Nephron progenitor cell (in vitro differentiated cells): ENCODE results near the gene RPS6KB2.

Experiments
- DNase-seq: peaks from one replicate; pipeline ENCODE4 v3.0.0; 2021
- H3K27ac Mint-ChIP-seq: 2 replicates; pipeline ENCODE4 v1.8.0; 2021; ENCODE audit warnings: mild to moderate bottlenecking, moderate library complexity, mixed read lengths
- H3K27me3 Mint-ChIP-seq: 2 replicates; pipeline ENCODE4 v1.8.0; 2021; ENCODE audit warnings: mild to moderate bottlenecking, low read depth, mixed read lengths; ENCODE audit not compliant: poor library complexity
- H3K36me3 Mint-ChIP-seq: 2 replicates; pipeline ENCODE4 v1.8.0; 2021; ENCODE audit warnings: low read depth, mixed read lengths
- H3K4me1 Mint-ChIP-seq: 2 replicates; pipeline ENCODE4 v1.8.0; 2021; ENCODE audit warnings: mixed read lengths
- H3K4me3 Mint-ChIP-seq: 2 replicates; pipeline ENCODE4 v1.8.0; 2021; ENCODE audit warnings: mild to moderate bottlenecking, moderate library complexity, mixed read lengths
- H3K9me3 Mint-ChIP-seq: 2 replicates; pipeline ENCODE4 v1.8.0; 2021; ENCODE audit warnings: mild to moderate bottlenecking, moderate library complexity, mixed read lengths
- TF ChIP-seq, protein P1 (sequence below): fragments of 200-600 bp; sonication (generic); IDR thresholded peaks from 2 replicates; pipeline ENCODE4 v1.5.0; 2021; ENCODE audit warnings: antibody characterized with exemption

The RPS6KB2 gene

DNA sequence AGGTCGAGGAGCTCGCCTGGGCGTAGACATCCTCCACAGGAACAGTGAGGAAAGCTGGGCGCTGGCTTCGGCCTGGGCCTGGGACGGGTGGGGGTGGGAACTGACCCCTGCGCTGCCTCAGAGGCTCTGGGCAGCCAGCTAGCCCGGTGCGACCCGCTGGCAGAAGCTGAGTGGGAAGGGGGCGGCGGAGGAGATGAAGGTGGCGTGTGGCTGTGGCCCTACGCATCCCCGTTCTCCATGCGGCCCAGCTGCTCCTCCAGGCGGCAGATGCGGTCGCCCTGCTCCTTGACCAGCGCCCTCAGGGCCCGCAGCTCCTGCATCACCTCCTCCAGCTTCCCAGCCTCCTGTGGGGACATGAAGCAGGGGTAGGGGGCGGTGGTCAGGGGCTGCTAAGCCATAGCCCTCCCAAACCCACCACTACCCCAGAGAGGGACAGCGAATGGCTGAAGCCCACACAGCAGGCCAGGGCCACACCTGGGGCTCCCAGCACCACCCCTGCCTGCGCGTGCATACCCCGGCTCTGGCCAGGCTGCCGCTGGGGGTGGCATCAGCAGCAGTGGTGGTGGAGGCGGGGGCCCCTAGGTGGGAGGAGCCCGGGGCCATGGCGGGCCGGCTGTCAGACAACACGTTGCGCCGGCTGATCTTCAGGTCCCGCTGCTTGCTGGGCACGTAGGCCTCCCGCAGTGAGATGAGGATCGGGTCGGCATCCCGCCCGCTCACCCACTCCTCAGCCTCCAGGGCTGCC lies 10.0 kb downstream of the RPS6KB2 start:
- Mint-ChIP-seq H3K9me3 (no peaks in the 10 kb centered on the region), H3K4me1 (peaks cover 15% of the 10 kb centered on the region), H3K27ac (no peak overlapping the region), H3K4me3 (no peak overlapping the region), H3K27me3 (no peaks in the 10 kb centered on the region), H3K36me3 (peaks cover 5% of the 10 kb centered on the region)
- no peak for DNase-seq
- TF ChIP-seq, protein P1, sequence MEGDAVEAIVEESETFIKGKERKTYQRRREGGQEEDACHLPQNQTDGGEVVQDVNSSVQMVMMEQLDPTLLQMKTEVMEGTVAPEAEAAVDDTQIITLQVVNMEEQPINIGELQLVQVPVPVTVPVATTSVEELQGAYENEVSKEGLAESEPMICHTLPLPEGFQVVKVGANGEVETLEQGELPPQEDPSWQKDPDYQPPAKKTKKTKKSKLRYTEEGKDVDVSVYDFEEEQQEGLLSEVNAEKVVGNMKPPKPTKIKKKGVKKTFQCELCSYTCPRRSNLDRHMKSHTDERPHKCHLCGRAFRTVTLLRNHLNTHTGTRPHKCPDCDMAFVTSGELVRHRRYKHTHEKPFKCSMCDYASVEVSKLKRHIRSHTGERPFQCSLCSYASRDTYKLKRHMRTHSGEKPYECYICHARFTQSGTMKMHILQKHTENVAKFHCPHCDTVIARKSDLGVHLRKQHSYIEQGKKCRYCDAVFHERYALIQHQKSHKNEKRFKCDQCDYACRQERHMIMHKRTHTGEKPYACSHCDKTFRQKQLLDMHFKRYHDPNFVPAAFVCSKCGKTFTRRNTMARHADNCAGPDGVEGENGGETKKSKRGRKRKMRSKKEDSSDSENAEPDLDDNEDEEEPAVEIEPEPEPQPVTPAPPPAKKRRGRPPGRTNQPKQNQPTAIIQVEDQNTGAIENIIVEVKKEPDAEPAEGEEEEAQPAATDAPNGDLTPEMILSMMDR, result no peak

DNA sequence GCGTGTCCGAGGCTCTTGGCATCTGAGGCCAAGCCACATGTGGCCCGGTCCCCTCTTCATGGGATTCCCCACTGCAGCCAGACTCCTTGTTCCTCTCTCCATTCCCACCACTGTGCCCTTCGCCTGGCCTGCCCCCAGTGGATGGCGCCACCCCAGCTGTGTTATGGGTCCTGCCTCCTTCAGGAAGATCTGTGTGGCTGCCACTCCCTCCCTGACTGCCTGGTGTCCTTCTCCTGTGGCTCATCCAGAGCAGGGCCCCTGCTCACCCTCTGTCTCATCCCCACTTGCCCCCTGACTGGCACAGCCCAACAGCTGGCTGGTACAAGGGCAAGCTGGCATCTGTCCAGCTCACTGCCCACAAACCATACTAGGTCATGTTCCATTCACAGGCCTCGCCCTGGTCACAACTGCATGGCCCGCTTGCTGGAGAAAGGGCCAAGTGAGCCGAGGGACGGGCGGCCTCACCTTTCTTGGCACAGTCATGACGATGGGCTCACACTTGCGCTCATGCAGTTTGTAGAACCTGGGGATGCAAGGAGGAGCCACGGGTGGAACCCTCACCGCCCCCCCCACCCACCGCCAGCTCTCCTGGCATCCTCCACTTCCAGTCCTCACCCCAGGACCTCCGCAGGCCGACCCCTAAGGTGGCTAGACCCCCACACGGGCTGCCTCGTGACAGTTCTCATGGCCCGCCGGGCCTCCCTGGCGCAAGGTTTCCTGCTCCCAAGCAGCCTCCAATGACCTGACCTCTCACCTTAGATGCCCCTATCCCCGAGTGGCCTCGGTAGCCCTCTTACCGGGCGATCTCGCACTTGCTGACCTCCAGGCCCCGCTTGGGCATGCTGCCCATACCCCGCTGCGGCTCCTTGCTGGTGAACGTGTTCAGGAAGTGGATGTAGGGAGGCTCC lies 11.3 kb downstream of the RPS6KB2 start:
- Mint-ChIP-seq H3K4me3 (no peak overlapping the region), H3K9me3 (no peaks in the 10 kb centered on the region), H3K27me3 (no peaks in the 10 kb centered on the region), H3K36me3 (peaks cover 5% of the 10 kb centered on the region), H3K27ac (peak overlapping the region; percentile 84), H3K4me1 (peaks cover 15% of the 10 kb centered on the region)
- TF ChIP-seq, protein P1, result no peak
- DNase-seq, result no peak

DNA sequence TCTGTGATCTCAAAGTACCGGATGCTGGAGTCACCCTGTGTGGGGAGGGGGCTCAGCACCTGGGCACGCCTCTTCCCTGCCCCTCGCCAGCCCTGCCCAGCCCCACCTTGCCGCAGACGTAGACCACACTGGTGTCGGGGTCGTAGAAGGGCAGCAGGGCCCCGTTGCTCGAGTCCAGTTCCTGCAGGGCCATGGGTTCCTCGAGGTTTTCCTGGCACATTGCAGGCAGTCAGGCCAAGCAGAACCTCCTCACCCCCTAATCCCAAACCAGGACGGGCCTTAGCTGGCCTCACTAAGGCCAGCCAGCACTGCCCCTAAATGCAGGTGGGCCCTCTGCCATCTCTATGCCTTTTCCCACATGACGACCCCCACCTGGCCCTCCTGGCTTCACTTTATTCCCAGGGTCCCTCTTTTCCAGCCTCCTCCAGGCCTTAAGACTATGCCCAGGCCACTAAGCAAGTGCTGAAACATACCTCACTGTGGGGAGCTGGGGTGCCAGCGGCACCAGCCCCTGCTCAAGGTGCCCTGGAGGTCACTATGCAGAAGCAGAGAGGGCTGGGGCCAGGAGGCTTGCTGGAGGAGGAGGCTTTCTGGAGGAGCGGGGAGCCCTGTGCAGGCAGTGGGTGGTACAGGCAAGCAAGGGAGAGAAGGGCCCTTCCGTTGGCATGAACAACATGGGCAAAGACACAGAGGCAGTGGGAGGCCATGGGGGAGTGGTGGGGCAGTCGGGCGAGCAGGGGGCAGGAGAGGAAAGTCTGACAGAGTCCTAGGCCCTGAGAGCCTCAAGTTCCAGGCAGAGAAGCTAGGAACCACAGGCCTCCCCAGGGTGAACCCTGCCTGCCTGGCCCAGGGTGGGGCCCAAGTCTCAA lies 12.2 kb downstream of the RPS6KB2 start:
- peaks cover 24% of the 10 kb centered on the region for H3K4me1 Mint-ChIP-seq
- H3K4me3 Mint-ChIP-seq, result peak overlapping the region; percentile 52
- peak overlapping the region; percentile 39 for H3K27ac Mint-ChIP-seq
- TF ChIP-seq, protein P1, result no peak
- peaks cover 5% of the 10 kb centered on the region for H3K36me3 Mint-ChIP-seq
- no peaks in the 10 kb centered on the region for H3K9me3 Mint-ChIP-seq
- no peaks in the 10 kb centered on the region for H3K27me3 Mint-ChIP-seq
- DNase-seq, result no peak

DNA sequence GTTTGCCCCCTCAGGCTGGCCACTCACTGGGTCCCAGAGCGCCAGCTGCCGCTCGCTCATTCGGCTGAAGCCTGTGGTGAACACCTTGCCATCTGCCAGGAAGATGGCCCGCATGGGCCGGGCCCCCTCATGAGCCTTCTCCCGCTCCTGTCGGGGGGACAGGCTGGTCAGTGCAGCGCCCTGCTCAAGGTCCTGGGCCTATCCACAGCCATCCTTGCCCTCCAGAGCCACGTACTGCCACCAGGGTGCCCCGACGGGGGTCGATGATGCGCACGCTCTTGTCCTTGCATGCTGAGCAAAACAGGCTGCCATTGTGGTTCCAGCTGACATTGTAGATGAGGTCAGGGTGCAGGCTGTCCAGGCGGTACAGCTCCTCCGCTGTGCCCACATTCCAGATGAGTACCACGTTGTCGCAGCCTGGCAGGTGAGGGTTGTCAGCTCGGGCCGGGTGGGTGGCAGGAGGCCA lies 12.8 kb downstream of the RPS6KB2 start:
- peaks cover 5% of the 10 kb centered on the region for H3K36me3 Mint-ChIP-seq
- no peak overlapping the region for H3K4me3 Mint-ChIP-seq
- TF ChIP-seq, protein P1, result no peak
- no peak overlapping the region for H3K27ac Mint-ChIP-seq
- H3K27me3 Mint-ChIP-seq, result peaks cover 5% of the 10 kb centered on the region
- DNase-seq, result no peak
- no peaks in the 10 kb centered on the region for H3K9me3 Mint-ChIP-seq
- H3K4me1 Mint-ChIP-seq, result peaks cover 30% of the 10 kb centered on the region

DNA sequence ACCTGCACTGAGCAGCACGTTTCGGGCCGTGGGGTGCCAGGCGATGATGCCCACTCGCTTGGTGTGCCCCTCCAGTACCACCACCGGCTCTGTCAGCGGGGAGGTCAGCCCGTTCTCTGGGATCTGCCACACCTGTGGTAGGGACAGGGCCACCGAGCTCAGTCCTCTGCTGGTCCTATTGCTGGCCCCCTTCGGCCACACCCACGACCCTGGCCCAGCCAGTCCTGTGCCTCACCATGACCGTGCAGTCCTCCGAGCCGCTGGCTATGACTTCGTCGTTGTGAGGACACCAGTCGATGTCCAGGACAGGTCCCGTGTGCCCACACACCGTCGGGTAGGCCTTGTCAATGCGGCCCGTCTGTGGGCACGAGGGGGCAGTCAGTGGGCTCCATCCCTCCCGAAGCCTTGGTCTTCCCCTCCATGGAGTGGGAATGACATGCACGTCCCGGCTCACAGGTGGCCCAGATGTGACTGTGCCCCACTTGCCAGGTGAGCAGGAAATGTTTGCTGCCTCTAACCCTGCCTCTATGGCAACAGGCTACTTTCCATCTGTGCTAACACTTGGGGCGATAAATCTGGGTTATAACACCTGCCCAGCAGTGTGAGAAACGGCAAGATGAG lies 13.5 kb downstream of the RPS6KB2 start:
- DNase-seq, result no peak
- peak overlapping the region; percentile 88 for H3K4me3 Mint-ChIP-seq
- H3K36me3 Mint-ChIP-seq, result peaks cover 5% of the 10 kb centered on the region
- TF ChIP-seq, protein P1, result no peak
- peaks cover 28% of the 10 kb centered on the region for H3K4me1 Mint-ChIP-seq
- H3K27ac Mint-ChIP-seq, result no peak overlapping the region
- H3K27me3 Mint-ChIP-seq, result peaks cover 5% of the 10 kb centered on the region
- no peaks in the 10 kb centered on the region for H3K9me3 Mint-ChIP-seq
